Measurements from ENCODE around the gene KCNB1.
A peak's percentile ranks its signal among the peaks of the same experiment; 100 is the strongest.
"Not testable (repeated sequence)": the region's sequence is repeated elsewhere in the genome, so short reads cannot be mapped to it uniquely, and the experiment has no call there.

Gene KCNB1

GRCh38 chr20:49409975-49410621 lies 72.4 kb downstream of the KCNB1 start:
- not testable (repeated sequence) for DNase-seq (ENCODE audit: low read depth, low spot score)

- DNase-seq (ENCODE audit: low read depth, low spot score) = no peak
These were observed 73.0 kb downstream of the KCNB1 start for GRCh38 chr20:49409302-49409974.

- DNase-seq (ENCODE audit: low read depth, low spot score) = no peak
These were observed 73.9 kb downstream of the KCNB1 start for GRCh38 chr20:49408509-49409104.

- DNase-seq (ENCODE audit: low read depth, low spot score) = no peak
These were observed 75.8 kb downstream of the KCNB1 start for GRCh38 chr20:49406666-49407065.

- no peak for DNase-seq (ENCODE audit: low read depth, low spot score)
These were observed 76.8 kb downstream of the KCNB1 start for GRCh38 chr20:49405696-49406095.

GRCh38 chr20:49405062-49405683 lies 77.3 kb downstream of the KCNB1 start:
- no peak for DNase-seq (ENCODE audit: low read depth, low spot score)

- DNase-seq (ENCODE audit: low read depth, low spot score) = no peak
These were observed 78.0 kb downstream of the KCNB1 start for GRCh38 chr20:49404461-49404860.

GRCh38 chr20:49403911-49404310 lies 78.6 kb downstream of the KCNB1 start:
- no peak for DNase-seq (ENCODE audit: low read depth, low spot score)

GRCh38 chr20:49403012-49403411 lies 79.5 kb downstream of the KCNB1 start:
- DNase-seq (ENCODE audit: low read depth, low spot score) = no peak

GRCh38 chr20:49400904-49401303 lies 81.6 kb downstream of the KCNB1 start:
- peak; percentile 81 for DNase-seq (ENCODE audit: low read depth, low spot score)

GRCh38 chr20:49400410-49400809 lies 82.1 kb downstream of the KCNB1 start:
- DNase-seq (ENCODE audit: low read depth, low spot score) = peak; percentile 78

- no peak for DNase-seq (ENCODE audit: low read depth, low spot score)
These were observed 83.1 kb downstream of the KCNB1 start for GRCh38 chr20:49399329-49399728.

GRCh38 chr20:49398401-49399144 lies 83.9 kb downstream of the KCNB1 start:
- no peak for DNase-seq (ENCODE audit: low read depth, low spot score)

- DNase-seq (ENCODE audit: low read depth, low spot score) = no peak
These were observed 84.9 kb downstream of the KCNB1 start for GRCh38 chr20:49397525-49397924.

GRCh38 chr20:49396230-49396629 lies 86.2 kb downstream of the KCNB1 start:
- no peak for DNase-seq (ENCODE audit: low read depth, low spot score)

- DNase-seq (ENCODE audit: low read depth, low spot score) = no peak
These were observed 86.8 kb downstream of the KCNB1 start for GRCh38 chr20:49395659-49396058.

- peak; percentile 31 for DNase-seq (ENCODE audit: low read depth, low spot score)
These were observed 87.3 kb downstream of the KCNB1 start for GRCh38 chr20:49395183-49395582.

GRCh38 chr20:49394757-49395156 lies 87.7 kb downstream of the KCNB1 start:
- no peak for DNase-seq (ENCODE audit: low read depth, low spot score)

GRCh38 chr20:49394264-49394663 lies 88.2 kb downstream of the KCNB1 start:
- peak; percentile 34 for DNase-seq (ENCODE audit: low read depth, low spot score)

GRCh38 chr20:49393803-49394202 lies 88.7 kb downstream of the KCNB1 start:
- DNase-seq (ENCODE audit: low read depth, low spot score) = no peak

GRCh38 chr20:49392745-49393144 lies 89.7 kb downstream of the KCNB1 start:
- no peak for DNase-seq (ENCODE audit: low read depth, low spot score)

All from astrocyte of the hippocampus (primary cell).